HEK293T (cell line): ENCODE measurements around the gene SOX30.

Experiments
- ARNT ChIP-seq: fragments of 450-650 bp; IDR thresholded peaks from 2 replicates; pipeline ENCODE4 v1.6.1; 2017; ENCODE audit warnings: mild to moderate bottlenecking
- SP1 ChIP-seq: fragments of 450-650 bp; IDR thresholded peaks from 2 replicates; pipeline ENCODE4 v1.6.1; 2017

GRCh38 chr5:157596487-157596886, 55.8 kb downstream of the SOX30 start:
- no peak for TF ChIP-seq ARNT
- TF ChIP-seq SP1: no peak
